IMR-90 (cell line): ENCODE results near the gene CSNK1G2. TPM values are rescaled to one million over a fixed set of nuclear protein-coding genes. Genes with fewer than 3 reads are reported as not detected.
A peak's percentile ranks its signal among the peaks of the same experiment; 100 is the strongest.

Source experiments
- ATAC-seq: fragments of 200-7000 bp; cut with Tn5 transposase; 2 replicates; pipeline ENCODE4 v1.9.1; 2020; ENCODE audit warnings: low read depth, mild to moderate bottlenecking, moderate library complexity
- BruUV-seq: library from RNA; stranded (reverse); fragments of 400-500 nt; replicated peaks from 2 replicates; lab custom pipeline; 2021; lab: Mats Ljungman, UMichigan
- CTCF ChIA-PET: fragments of 300-600 bp; formaldehyde crosslinking; extraction: SDS; loops from one replicate; lab custom pipeline; 2021; ENCODE audit warnings: antibody characterized with exemption; lab: Yijun Ruan, JAX
- POLR2A ChIA-PET: fragments of 300-600 bp; sonication (Branson Sonifier 250); formaldehyde crosslinking; loops from one replicate; lab custom pipeline; 2022; ENCODE audit warnings: antibody characterized with exemption; ENCODE audit not compliant: unreplicated experiment; lab: Charles Lee
- DNase-seq: peaks from one replicate; pipeline ENCODE4 v3.0.0; 2013
- H2AFZ ChIP-seq: replicated peaks from 2 replicates; pipeline ENCODE3; 2013; ENCODE audit warnings: low read length, mild to moderate bottlenecking; ENCODE audit not compliant: poor library complexity
- H2AK5ac ChIP-seq: 2 replicates; pipeline ENCODE4 v1.6.1; 2013; ENCODE audit warnings: low read depth, low read length, inconsistent platforms
- H2AK9ac ChIP-seq: replicated peaks from 2 replicates; pipeline ENCODE3; 2013; ENCODE audit warnings: mild to moderate bottlenecking, low read depth, low read length, moderate library complexity; ENCODE audit not compliant: poor library complexity
- H2BK120ac ChIP-seq: 2 replicates; pipeline ENCODE4 v1.6.1; 2013; ENCODE audit warnings: low read depth, low read length, inconsistent platforms
- H2BK15ac ChIP-seq: 3 replicates; pipeline ENCODE4 v1.6.1; 2013; ENCODE audit warnings: low read depth, low read length, inconsistent platforms
- H2BK20ac ChIP-seq: 2 replicates; pipeline ENCODE4 v1.6.1; 2013; ENCODE audit warnings: low read depth, mild to moderate bottlenecking, inconsistent platforms, low read length, moderate library complexity
- H2BK5ac ChIP-seq: 2 replicates; pipeline ENCODE4 v1.6.1; 2013; ENCODE audit warnings: mild to moderate bottlenecking, low read depth, low read length, inconsistent platforms; ENCODE audit not compliant: poor library complexity, severe bottlenecking
- H3K14ac ChIP-seq: replicated peaks from 2 replicates; pipeline ENCODE4 v1.6.1; 2013; ENCODE audit warnings: low read depth, low read length, inconsistent platforms
- H3K18ac ChIP-seq: 2 replicates; pipeline ENCODE4 v1.6.1; 2013; ENCODE audit warnings: low read depth, low read length, control low read depth
- H3K23ac ChIP-seq: 2 replicates; pipeline ENCODE4 v1.6.1; 2013; ENCODE audit warnings: low read depth, low read length, inconsistent platforms
- H3K27ac ChIP-seq: 2 replicates; pipeline ENCODE4 v1.5.1; 2013; ENCODE audit warnings: mild to moderate bottlenecking, control low read depth, low read length; ENCODE audit not compliant: insufficient read depth
- H3K27me3 ChIP-seq: 2 replicates; pipeline ENCODE4 v1.6.1; 2013; ENCODE audit warnings: low read length; ENCODE audit not compliant: control insufficient read depth, insufficient read depth
- H3K36me3 ChIP-seq: 2 replicates; pipeline ENCODE4 v1.6.1; 2013; ENCODE audit warnings: low read length, mixed read lengths; ENCODE audit not compliant: control insufficient read depth, insufficient read depth
- H3K4ac ChIP-seq: 2 replicates; pipeline ENCODE4 v1.6.1; 2013; ENCODE audit warnings: low read depth, low read length, inconsistent platforms
- H3K4me1 ChIP-seq: 2 replicates; pipeline ENCODE4 v1.6.1; 2013; ENCODE audit warnings: low read length, mixed read lengths; ENCODE audit not compliant: control insufficient read depth, insufficient read depth
- H3K4me2 ChIP-seq: 2 replicates; pipeline ENCODE4 v1.6.1; 2013; ENCODE audit warnings: low read depth, mild to moderate bottlenecking, control low read depth, low read length, moderate library complexity
- H3K4me3 ChIP-seq: 2 replicates; pipeline ENCODE4 v1.5.1; 2013; ENCODE audit warnings: low read depth, mild to moderate bottlenecking, control low read depth, low read length, moderate library complexity; ENCODE audit not compliant: insufficient read depth
- H3K56ac ChIP-seq: 2 replicates; pipeline ENCODE4 v1.6.1; 2013; ENCODE audit warnings: low read length, inconsistent platforms; ENCODE audit not compliant: insufficient read depth; ENCODE audit errors: extremely low read depth
- H3K79me1 ChIP-seq, 2 experiments: 2 replicates each; pipeline ENCODE4 v1.6.1; 2013; ENCODE audit warnings: low read length in 2 of 2, inconsistent platforms in 1 of 2, low read depth in 1 of 2
- H3K9ac ChIP-seq: 2 replicates; pipeline ENCODE4 v1.6.1; 2013; ENCODE audit warnings: low read depth, low read length, control low read depth
- H3K9me1 ChIP-seq: 2 replicates; pipeline ENCODE4 v1.6.1; 2013; ENCODE audit warnings: low read length, inconsistent platforms; ENCODE audit not compliant: insufficient read depth
- H3K9me3 ChIP-seq: 2 replicates; pipeline ENCODE4 v1.6.1; 2013; ENCODE audit warnings: low read length; ENCODE audit not compliant: control insufficient read depth, insufficient read depth
- H4K20me1 ChIP-seq: 2 replicates; pipeline ENCODE4 v1.6.1; 2013; ENCODE audit warnings: low read length, inconsistent platforms; ENCODE audit not compliant: insufficient read depth
- H4K5ac ChIP-seq: 2 replicates; pipeline ENCODE4 v1.6.1; 2013; ENCODE audit warnings: mild to moderate bottlenecking, low read depth, low read length, control low read depth
- H4K8ac ChIP-seq, 2 experiments: 2 replicates each; pipeline ENCODE4 v1.6.1; 2013; ENCODE audit warnings: low read depth in 2 of 2, low read length in 2 of 2, control low read depth in 1 of 2, inconsistent platforms in 1 of 2
- H4K91ac ChIP-seq: 2 replicates; pipeline ENCODE4 v1.6.1; 2013; ENCODE audit warnings: low read depth, low read length, inconsistent platforms; ENCODE audit not compliant: insufficient read depth
- CEBPB ChIP-seq: IDR thresholded peaks from 2 replicates; pipeline ENCODE4 v1.6.1; 2012; ENCODE audit warnings: low read depth, low read length, improper control_type of control experiment
- MAZ ChIP-seq: IDR thresholded peaks from 2 replicates; pipeline ENCODE4 v1.6.1; 2012; ENCODE audit warnings: low read depth, mild to moderate bottlenecking, low read length, improper control_type of control experiment, moderate library complexity, borderline replicate concordance
- RAD21 ChIP-seq: IDR thresholded peaks from 2 replicates; pipeline ENCODE4 v1.6.1; 2012; ENCODE audit warnings: low read length, improper control_type of control experiment
- RCOR1 ChIP-seq: IDR thresholded peaks from 2 replicates; pipeline ENCODE4 v1.6.1; 2012; ENCODE audit warnings: mild to moderate bottlenecking, low read length, improper control_type of control experiment; ENCODE audit not compliant: insufficient replicate concordance
- WGBS, 2 experiments: methylation state at CpG; one replicate each; pipeline versions ENCODE4 v1.1.5 to v1.1.7; 2013; ENCODE audit warnings: missing lambda C conversion rate in 2 of 2; ENCODE audit not compliant: insufficient read length in 1 of 2; ENCODE audit errors: extremely low coverage in 2 of 2; 5-methylcytosine and 5-hydroxymethylcytosine counted together
- dilution Hi-C: fragments of 300-500 bp; cut with HindIII; formaldehyde crosslinking; loops from one replicate; pipeline ENCODE4 v1.14.3; 2018; ENCODE audit warnings: low sequenced_read_pairs; ENCODE audit not compliant: unreplicated experiment
- in situ Hi-C: fragments of 300-500 bp; cut with MboI; formaldehyde crosslinking; loops from 3 replicates; pipeline ENCODE4 v1.14.3; 2019; ENCODE audit warnings: low sequenced_read_pairs, inconsistent platforms, mixed read lengths
- intact Hi-C: fragments of 100-400 bp; cut with micrococcal nuclease; formaldehyde crosslinking; loops from 2 replicates; pipeline ENCODE4 v1.10.0; 2022
- polyA plus RNA-seq, 3 experiments: library from polyadenylated mRNA; depleted of rRNA; stranded (reverse); fragments of >200 nt; gene quantifications; 2 replicates each; pipeline ENCODE4 v1.2.3, GENCODE V29; 2012; ENCODE audit warnings: low replicate concordance in 1 of 3
- total RNA-seq: library from RNA; depleted of rRNA; stranded (reverse); fragments of >200 nt; gene quantifications from 2 replicates; pipeline ENCODE4 v1.2.3, GENCODE V29; 2012
- TF ChIP-seq, protein P1 (sequence below): fragments of 150-350 bp; IDR thresholded peaks from 2 replicates; pipeline ENCODE4 v1.6.1; 2017; ENCODE audit warnings: mild to moderate bottlenecking, antibody characterized with exemption, low read length, low read depth

Gene CSNK1G2
- total and polyA plus RNA-seq, 2 of the 4 experiments (the other 2 are of a cell fraction) = 38.0 to 96.3 TPM

DNA sequence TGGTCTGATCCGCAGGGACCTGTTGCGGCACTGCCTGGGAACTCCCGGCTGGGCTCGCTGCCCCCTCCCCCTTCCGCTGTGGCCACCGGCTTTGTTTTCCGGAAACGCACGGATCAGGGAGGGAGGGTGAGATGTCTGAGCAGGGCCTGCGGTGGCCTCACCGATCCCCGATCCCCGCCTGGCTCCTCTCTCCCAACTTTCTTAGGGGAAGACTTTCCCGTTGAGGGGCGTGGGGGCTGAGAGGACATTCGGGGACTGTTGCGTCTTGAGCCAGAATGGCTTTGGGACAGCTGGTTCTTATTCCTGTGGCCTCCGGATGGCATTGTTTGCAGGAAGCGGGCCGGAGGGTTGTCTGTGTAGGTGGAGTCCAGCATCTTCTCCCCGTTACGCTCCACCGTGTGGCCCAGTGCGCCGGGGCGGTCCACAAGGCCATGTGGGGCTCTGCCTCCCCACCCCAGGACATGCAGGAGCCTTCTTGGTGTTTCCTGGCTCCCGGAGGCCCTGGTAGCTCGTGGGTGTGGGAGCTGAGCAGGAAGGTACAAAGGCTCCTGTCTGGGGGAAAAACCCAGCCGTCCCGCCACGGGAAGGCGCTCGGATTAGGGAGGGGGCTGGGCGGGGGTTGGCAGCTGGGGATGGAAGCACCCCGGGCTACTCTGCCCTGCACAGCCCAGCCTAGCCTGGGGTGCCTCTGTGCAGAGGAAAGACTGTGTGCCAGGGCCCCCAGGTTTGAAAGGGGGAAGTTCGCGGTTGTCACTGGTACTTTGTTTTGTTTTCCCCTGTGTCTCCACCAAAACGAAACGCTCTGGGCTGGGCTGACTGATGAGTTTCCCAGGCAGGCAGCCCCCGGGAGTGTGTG is 1.3 kb downstream of the CSNK1G2 start:
- Histone ChIP-seq H4K20me1 (peaks cover 49% of the 10 kb centered on the region), H3K9ac (peak overlapping the region; percentile 68), H2AFZ (peak overlapping the region; percentile 93), H2BK15ac (no peak overlapping the region; the same call in 2 of the 3 replicates), H4K91ac (peak overlapping the region; percentile 90), H2BK5ac (peak overlapping the region; percentile 88), H3K4me2 (peak overlapping the region; percentile 89), H2AK9ac (peak overlapping the region; percentile 99), H3K14ac (peak overlapping the region; percentile 73), H2AK5ac (peak overlapping the region; percentile 97), H3K4ac (peak overlapping the region; percentile 82), H3K36me3 (peaks cover 2% of the 10 kb centered on the region; the same call in 1 of the 2 replicates), H3K79me1 (peaks cover 5 to 49% of the 10 kb centered on the region in 2 experiments; a peak in 2 of 4 replicates), H3K9me1 (peaks cover 5% of the 10 kb centered on the region; the same call in 1 of the 2 replicates), H3K56ac (peak overlapping the region; percentile 4; the same call in 1 of the 2 replicates), H3K27me3 (no peaks in the 10 kb centered on the region), H2BK20ac (no peak overlapping the region), H3K18ac (peak overlapping the region; percentile 61), H4K5ac (peak overlapping the region; percentile 72; the same call in 1 of the 2 replicates), H4K8ac (peak overlapping the region; percentile 21 to 97), H3K23ac (peak overlapping the region; percentile 61), H2BK120ac (0 out of 2 replicates have a peak overlapping the region, but pooled peaks have one; percentile 17), H3K4me1 (peaks cover 10% of the 10 kb centered on the region), H3K27ac (peak overlapping the region; percentile 87), H3K4me3 (peak overlapping the region; percentile 72), H3K9me3 (no peaks in the 10 kb centered on the region)
- POLR2A ChIA-PET = no interaction called here
- WGBS, 2 experiments = 0% methylated on average over 7 of the region's 40 CpGs; no CpG with 5 or more reads in 1 of the 2 experiments
- intact Hi-C loops = no loop called here
- peak; percentile 49 for ATAC-seq
- CTCF ChIA-PET = no interaction called here
- in situ Hi-C loops = no loop called here
- peak; percentile 67 for DNase-seq
- dilution Hi-C loops = no loop called here
- no TSS peak for BruUV-seq
- TF ChIP-seq MAZ (peak; percentile 63; the same call in 1 of the 2 replicates), RCOR1 (no peak), CEBPB (0 out of 2 replicates have a peak, but pooled peaks have one; percentile 8), RAD21 (no peak)
- TF ChIP-seq, protein P1, sequence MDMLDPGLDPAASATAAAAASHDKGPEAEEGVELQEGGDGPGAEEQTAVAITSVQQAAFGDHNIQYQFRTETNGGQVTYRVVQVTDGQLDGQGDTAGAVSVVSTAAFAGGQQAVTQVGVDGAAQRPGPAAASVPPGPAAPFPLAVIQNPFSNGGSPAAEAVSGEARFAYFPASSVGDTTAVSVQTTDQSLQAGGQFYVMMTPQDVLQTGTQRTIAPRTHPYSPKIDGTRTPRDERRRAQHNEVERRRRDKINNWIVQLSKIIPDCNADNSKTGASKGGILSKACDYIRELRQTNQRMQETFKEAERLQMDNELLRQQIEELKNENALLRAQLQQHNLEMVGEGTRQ = no peak
